KG1 (cell line): Measurements from ENCODE around the gene MINDY4.

Source experiments
- DNase-seq: peaks from one replicate; lab custom pipeline; 2025; lab: John Stamatoyannopoulos, UW

MINDY4 gene

DNA sequence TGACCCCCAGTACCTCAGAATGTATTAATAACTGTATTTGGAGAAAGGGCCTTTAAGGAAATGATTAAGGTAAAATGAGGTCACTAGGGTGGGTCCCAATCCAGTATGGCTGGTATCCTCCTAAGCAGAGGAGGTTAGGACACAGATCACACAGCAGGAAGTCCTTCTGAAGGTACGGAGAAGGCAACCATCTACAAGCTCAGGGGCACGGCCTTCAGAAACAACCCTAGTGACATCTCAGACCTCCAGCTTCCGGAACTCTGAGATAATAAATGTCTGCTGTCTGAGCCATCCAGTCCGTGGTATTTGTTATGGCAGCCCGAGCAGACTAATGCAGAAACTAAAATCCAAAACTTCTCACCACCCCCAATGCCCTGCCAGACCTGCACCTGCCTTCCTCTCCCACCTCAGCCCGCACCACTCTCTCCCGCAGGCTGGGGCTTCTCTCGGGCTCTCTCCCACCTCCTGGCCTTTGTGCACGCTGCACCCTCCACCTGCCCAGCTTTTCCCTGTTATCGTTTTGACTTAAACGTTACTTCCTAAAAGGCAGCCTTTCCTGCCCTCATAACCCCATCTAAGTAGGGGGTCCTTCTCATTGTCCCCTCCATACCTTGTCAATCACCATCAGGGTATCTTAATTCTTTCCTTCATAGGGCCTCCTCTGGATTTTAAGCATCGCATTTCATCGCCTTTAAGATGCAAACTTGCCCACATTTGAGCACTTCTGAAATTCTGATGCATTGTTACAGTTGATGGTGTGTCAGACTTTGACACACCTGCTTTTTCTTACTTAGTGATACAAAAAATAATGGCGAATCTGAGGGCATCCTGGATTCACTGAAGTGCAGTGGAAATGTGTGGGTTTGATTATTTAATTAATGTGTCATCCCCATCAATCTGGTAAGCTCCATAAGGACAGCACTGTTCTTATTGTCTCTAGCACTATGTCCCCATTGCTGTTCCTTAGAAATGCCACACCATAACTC is 108.2 kb downstream of the MINDY4 start:
- no peak for DNase-seq

DNA sequence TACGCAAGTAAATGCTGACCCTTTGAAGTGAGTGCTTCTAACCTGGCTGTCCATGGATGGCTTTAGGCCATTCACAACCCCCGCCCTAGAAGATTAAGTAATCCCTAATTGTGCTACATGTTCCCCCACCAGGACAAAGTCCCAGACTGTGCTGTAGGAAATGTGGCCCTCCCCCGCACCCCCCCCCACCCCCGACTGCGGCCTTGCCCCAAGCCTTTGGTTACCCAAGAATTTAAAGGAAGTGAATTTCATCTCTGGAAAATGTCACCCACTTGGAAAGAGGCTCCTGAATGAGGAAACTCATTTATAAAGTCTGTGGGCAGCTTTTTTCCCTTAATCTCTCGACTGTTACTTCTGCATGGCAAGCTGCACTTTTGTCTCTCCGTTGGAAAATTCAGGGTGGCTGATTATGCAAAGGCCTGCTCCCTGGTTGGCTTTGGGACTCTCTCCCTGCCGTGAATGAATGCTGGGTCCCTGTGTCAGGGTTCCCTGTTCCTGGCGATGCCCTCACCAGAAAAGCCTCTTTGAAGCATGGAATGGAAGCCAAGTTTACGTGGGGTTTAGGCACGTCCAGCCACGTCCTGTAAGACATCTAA is 109.0 kb downstream of the MINDY4 start:
- no peak for DNase-seq

DNA sequence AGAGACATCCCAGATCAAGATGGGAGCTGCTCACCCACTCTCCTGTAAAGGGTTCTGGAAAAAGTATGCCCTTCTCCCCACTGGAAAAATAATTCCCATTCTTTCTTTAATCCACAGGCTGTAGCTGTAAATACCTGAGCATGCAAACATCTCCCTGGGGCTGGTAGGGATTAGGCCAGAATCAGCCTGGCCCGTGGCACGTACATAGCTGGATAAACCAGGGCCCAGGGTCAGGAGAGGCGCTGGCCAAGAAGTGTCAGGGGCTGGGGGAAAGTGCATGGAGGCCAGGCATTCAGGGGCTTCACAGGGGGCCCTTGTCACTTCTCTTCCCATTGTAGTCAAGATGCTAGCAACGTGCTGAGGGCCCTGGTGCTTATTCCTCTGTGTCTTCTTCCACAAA is 109.7 kb downstream of the MINDY4 start:
- DNase-seq, result no peak

DNA sequence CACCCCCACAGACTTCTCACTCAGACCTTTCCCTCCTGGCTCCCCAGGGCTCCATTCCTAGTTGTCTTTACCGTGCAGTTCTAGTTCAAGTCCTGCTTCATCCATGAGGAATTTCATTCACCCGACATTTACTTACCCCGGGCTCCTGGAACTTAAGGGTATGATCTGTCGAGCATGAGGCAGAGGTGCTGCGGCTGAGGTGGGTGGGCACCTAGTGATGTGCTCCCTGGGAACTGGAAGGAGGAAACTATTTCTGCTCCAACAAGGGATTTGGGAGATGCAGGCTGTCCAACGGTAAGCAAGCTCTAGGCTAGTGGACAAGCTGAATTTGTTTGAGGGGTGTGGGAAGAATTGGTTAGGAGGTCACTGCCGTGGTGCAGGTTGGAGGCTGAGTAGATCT is 110.2 kb downstream of the MINDY4 start:
- no peak for DNase-seq

DNA sequence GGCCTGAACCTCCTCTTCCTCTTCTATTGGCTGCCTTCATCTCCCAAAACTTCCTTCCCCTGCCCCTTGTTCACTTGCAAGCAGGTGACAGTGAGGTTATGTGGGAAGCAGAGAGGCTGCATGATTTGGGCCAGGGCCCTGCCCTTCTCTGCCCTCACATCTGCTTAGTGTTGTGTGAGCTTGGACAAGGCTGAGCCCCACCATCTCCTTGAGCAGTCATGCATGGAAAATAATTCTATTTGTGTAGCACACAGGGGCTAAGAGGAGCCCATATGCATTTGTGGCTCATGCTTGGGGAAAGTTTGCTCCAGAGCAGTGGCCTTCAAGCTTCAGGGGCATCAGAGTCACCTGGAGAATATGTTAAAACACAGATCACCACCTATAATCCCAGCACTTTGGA is 113.7 kb downstream of the MINDY4 start:
- no peak for DNase-seq

DNA sequence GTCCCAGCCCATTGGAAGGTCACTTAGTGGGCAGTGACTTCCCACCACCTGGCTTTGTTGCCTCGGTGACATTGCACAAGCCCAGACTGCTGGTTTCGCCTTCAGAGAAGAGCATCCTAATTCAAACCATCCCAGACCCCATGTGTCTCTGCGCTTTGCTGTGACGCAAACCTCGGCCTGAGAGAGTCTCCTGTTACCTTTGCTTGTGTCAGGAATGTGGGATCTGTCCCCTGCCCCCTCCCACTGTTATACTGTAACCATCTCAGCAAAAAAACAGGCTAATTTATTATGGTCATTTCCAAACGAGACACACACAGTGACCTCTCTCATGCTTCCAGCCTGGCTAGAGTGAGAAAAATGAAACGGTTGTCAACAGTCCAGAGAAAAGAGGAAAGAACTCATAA is 115.4 kb downstream of the MINDY4 start:
- no peak for DNase-seq

DNA sequence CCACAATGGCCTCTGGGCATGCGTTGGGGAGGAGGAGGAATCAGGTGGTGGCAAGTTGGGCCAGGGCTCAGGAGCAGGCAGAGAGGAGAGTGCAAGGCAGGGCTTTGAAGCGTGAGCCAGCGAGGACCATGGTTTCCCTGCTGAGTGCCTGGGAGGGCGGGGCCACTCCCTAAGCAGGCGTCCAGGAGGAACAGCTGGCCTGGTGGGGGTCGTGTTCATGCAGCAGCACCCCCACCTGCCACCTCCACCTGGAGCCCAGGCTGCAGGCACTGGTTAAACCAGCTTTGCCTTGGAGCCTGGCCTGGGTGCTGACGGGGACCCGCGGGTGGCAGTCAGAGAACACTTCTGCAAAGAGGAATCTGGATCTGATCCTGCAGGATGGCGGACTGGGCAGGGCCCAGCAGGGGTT is 116.3 kb downstream of the MINDY4 start:
- no peak for DNase-seq

DNA sequence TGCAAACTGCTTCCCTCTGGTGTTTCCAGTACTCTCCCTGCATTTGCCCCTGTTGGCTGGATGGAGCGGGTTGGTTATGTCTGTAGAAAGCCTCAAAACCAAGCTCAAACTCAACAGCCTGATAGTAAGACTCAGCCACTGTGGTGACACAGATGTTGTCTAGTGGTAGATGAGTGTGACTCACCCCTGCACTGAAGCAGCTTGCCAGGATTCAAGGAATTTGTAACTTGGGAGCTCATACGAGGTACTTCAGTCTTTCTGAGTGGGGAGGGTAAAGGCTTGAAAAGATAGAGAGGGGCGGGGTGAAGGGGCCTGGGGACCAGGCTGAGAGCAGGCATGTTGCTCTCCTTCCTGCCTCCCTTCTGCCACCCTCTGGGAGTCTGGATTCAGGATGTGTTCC is 117.5 kb downstream of the MINDY4 start:
- DNase-seq, result no peak

DNA sequence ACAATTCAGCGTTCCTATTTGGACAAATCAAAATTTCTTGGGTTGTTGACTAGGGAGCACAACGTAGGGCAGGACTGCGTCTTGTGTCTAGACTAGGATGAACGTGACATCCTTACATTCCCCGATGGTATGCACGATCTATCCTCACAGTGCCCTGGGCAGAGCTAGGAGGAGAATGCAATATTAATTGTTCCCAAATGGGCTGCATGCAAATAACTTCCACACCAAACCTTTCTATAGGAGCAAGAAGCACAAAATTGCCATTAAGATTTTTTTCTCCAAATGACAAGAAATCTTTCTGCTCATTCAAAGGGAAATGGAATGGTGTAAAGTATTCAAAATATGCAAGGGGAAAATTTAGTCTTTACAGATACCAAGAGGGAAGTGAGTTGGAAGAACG is 119.0 kb downstream of the MINDY4 start:
- DNase-seq, result no peak

DNA sequence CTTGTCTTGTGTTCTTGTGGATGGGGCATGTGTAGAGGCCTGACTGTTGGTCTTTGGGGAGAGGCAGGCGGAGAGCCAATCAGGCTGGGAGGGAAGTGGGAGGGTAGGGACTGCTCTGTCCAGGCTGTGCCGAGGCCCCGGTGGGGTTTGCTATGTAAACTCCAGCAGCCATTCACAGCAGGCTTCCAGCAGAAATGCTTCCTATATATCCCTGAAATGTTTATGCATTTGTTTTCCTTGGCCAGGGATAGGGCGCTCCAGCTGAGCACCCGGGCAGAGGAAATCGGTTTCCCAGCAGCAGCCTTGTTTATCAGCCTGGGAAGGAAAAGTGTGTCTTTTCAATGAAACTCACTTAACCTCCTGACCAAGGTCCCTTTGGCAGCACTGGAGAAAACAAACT is 122.1 kb downstream of the MINDY4 start:
- DNase-seq, result no peak

DNA sequence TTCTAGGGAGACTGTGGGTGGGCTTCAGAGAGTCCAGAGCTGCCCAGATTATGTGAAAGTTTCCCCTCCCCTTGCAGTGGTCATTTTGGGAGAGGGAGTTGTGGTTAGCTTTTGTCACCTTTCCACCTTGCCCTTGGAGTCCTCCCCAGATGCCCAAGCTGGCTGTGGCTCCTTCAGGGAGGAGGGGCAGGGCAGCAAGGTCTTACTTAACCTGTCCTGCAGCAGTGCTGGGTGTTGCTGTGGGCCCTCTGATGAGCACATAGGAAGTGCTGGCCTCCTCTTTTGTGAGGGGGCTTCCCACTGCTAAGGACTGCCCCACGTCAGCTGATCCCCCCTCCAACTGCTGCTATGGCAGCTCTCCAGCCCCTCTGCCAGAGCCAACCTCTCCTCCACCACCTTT is 122.8 kb downstream of the MINDY4 start:
- no peak for DNase-seq

DNA sequence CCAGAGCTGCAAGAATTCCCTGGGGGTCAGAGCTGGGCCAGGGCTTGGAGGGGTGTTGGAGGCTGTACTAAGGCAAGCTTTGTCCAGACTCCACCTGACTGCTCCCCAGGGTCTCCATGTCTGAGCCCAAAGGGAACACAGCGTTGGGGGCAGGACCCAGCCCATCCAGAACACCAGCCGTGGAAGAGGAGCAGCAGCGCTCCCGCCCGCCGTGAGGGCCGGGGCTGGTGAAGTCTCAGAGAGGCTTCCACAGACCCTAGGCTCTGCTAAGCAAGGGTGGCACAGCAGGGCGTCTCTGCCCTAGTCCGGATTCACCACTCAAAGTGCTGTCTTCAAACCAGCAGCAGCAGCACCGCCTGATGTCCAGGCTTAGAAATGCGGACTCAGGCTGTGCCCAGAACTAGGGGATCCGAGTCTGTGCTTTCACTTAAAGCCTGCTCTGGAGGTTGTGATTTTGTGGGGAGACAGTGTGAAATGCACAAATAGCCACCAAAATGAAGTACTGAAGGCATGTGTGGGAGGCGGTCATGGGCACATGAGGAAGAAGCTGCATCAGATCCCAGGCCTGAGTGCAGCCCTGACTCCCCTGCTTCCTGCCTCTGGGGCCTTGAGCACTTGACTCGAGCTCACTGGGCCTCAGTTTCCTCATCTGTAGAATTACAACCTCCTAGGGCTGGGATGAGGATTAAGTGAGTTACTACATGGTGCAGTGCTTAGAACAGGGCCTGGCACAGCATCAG is 123.8 kb downstream of the MINDY4 start:
- DNase-seq, result no peak

DNA sequence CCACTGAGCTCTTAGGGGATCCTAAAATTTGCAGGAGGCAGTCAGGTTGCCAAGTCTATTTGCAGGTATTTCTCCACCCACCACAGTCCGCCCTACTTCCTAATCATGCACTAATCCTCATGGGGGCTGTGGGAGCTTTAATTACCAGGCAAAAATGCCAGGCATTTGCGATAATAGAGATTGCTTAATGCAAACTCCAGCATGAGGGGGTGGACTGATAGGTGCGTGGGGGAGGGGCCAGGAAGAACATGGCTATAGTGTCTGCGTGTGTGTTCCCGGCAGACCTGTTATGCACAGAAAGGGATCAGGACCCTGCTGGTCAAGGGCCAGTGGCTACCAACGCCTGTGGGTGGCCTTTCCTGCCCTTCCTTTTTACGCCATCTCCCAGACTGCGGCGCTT is 124.8 kb downstream of the MINDY4 start:
- DNase-seq, result no peak

DNA sequence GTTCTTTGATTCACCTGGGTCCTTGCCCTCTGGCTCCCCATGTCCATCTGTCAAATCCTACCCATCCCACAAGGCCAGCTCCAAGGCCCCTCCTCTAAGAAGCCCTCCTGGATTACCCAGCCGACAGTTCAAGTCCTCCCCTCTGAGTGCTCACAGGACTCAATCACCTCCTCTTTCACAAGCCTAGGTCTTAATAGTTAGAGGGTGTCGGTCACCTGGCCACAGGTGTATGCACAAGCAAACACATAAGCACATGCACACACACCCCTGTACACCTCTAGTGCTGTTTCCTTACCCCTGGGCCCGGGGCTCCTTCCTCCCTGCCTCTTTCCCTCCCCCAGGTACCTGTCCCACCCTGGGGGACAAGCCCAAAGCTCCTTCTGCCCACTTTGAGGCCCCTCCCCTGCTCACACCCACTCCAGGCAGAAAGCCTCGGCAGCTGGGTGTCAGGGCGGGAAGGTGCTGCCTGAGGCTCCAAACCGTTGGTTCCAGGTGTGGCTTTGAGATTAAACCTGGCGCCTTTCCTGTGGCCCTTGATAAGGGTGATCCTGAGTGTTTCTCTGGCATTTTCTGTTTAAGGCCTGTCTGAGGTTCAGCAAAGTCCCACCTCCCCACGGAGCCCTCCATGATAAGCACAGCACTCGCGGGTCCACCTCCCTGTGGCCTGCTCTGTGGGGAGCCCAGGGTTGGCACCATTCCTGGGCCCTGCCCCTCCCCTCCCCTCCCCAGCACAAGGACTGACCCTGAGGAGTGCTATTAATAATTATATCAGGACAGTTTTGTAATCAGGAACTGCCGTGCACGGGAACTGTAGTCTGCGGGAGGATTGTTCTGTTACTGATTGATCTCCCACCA is 125.8 kb downstream of the MINDY4 start:
- DNase-seq, result no peak

DNA sequence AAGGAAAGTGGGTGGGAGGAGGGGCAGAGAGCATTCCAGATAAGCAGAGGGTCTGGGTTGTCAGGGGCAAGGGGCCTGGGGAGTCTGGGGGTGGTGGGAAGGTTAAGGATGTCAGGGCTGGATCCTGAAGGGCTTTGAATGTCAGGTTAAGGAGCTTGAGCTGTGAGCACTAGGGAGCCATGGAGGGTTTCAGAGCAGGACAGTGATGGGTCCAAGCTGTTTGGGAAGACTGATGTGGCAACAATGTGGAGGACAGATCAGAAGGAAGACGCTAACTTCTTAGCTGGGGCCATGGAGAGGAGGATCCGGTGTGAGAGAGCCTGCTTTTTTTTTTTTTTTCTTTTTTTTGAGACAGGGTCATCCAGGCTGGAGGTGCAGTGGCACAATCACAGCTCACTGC is 126.6 kb downstream of the MINDY4 start:
- DNase-seq, result no peak

DNA sequence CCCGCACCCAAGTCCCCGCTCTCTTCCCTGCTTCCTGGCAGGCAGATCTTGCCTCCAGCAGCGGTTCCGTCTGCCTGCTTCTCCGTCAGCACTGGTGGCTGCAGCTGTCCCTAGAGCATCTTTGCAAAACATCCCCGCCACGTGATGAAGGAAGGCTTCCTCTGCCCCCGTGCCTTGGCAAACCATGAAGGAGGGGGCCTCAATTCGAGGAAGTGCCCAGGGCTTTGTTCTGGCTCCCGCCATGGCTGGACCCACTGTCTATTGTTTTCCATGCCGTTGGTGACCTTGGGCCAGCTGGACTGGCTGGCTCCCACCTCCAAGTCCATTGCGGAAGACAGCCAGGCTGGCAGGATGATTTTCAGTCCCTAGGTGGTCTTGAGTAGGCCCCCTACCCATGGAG is 127.2 kb downstream of the MINDY4 start:
- no peak for DNase-seq

DNA sequence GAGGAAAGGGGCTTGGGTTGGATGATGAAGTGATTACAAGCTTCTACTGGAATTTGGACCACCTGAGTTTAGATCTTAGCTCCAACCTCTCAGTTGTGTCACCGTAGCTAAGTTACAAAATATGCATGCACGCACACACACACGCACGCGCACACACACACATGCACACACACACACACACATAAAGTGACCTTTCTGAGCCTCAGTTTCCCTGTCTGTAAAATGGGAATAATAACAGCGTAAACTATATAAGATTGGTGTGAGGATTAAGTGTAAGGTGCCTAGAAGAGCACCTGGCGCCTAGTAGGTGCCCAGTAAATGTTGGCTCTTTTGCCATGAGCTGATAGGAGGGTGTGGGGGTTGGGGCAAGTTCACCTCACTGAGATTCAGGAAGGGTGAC is 127.8 kb downstream of the MINDY4 start:
- DNase-seq, result no peak

DNA sequence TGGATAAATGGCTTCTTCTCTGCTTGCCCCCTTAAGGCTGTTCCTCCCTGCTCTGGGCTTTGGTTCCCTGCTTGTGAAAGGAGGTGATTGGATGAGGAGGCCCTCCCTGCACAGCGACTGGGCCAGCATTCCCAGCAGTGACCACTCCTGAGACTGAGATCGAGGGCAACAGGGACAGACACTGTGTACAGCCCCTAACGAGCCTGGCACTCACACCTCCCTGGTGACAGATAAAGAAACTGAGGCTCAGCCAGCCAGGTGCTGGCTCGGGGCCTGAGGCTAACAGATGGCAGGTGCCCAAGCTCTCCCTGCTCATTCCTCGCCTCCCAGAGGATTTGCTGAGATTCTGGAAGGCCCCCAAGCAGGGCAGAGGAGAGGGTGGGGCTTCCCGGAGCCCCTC is 128.4 kb downstream of the MINDY4 start:
- DNase-seq, result no peak

DNA sequence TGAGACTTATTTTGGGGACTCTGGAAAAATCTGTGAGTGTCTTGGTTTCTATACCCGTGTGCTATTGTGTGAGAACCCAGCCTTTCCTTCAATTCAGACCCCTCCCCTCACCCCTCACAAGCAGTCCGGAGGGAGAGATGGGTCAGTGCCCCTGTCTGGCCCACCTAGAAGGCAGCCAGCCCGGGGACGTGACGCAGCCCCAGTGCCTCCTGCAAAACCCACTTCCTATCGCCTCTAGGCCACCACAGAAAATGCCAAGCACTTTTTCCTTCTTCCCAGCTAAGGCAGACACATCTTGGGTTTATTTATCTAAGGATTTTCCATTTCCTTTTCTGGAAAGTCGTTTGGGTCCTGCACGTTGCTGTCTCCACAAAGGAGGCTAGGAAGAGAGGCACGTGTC is 128.8 kb downstream of the MINDY4 start:
- no peak for DNase-seq

DNA sequence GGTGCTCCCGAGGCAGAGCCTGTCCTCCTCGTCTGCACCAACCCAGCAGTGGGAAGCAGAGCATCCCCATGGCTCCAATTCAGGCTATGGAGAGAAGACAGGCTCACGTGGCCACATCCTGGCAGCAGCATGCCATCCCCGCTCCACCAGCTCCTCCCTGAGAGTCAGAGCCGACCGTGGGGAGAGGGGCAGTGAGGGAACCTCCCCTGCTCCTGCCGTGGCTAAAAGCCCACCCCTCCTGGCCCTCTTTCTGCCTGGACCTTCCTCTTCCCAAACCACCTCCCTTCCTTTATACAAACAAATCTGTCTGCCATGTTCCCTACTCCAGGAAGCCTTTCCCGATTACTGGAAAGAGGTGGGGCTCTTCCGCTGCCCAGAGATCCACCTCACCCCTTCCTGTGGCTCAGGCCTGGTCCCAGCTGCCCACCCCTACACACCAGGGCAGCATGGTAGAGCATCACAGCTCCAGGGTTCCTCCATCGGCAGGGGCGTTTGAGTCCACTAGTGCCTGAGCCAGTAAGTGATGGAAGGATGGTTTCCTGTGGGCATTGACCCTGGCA is 129.7 kb downstream of the MINDY4 start:
- no peak for DNase-seq

DNA sequence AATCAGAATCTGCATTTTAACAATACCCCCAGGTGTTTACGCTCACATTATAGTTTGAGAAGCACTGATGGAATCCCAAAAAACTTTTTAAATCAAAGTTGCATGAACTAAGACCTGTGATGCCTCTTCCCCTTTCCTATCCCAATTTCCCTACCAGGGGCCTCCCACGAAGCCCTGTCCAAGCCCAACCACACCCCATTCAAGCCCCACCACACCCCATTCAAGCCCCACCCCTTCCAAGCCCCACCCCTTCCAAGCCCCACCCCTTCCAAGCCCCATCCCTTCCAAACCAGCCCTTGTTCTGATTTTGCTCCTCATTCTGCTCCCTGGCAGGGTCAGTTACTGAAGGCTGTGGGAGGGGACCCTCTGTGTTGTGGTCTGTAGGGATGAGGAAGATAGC is 130.6 kb downstream of the MINDY4 start:
- DNase-seq, result no peak

DNA sequence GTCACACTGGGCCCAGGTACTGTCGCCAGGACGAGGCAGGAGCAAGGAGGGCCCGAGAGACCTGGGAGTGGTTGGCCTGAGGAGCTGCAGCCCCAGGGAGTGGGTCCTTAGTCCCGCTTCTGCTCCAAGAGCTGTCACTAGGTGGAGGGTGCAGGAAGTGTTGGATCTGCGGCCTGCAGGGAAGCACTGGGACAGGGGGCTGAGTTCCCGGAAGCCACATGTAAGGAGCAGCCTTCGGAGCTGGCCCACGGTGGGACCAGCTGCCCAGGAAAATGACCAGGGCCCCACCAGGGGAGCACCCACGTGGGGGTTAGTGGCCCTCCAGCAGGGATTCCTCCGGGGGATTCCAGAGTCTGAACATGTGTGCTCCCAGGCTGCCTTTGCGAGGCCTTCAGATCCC is 131.2 kb downstream of the MINDY4 start:
- no peak for DNase-seq
